ENCODE measurements around the gene NLGN4Y.
"Not testable (repeated sequence)": the region's sequence is repeated elsewhere in the genome, so short reads cannot be mapped to it uniquely, and the experiment has no call there.

The NLGN4Y gene

GRCh38 chrY:14850734-14851133 is 326.4 kb downstream of the NLGN4Y start:
- no peak overlapping the region for H3K27ac ChIP-seq (ENCODE audit: low read length)
- no peak overlapping the region for H3K4me3 ChIP-seq (ENCODE audit: low read length)
- H3K27me3 ChIP-seq (ENCODE audit: control insufficient read depth, insufficient read depth, low read length): no peaks in the 10 kb centered on the region
- H3K36me3 ChIP-seq (ENCODE audit: control insufficient read depth, low read depth, low read length): no peaks in the 10 kb centered on the region
- no peak overlapping the region for H3K9ac ChIP-seq (ENCODE audit: low read length)
- H3K9me3 ChIP-seq (ENCODE audit: control insufficient read depth, low read depth, low read length): no peaks in the 10 kb centered on the region
- no peaks in the 10 kb centered on the region for H3K4me1 ChIP-seq (ENCODE audit: control insufficient read depth, low read depth, low read length)

DNA sequence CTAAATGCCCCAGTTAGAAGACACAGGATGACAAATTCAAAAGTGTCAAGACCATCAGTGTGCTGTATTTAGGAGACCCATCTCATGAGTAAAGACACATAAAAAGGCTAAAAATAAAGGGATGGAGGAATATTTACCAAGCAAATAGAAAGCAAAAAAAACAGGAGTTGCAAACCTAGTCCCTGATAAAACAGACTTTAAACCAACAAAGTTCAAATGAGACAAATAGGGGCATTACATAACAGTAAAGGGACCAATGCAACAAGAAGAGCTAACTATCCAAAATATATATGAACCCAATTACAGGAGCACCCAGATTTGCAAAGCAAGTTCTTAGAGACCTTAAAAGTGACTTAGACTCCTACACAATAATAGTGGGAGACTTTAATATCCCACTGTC is 336.1 kb downstream of the NLGN4Y start:
- H3K9me3 ChIP-seq (ENCODE audit: control insufficient read depth, low read depth, low read length): no peaks in the 10 kb centered on the region
- no peaks in the 10 kb centered on the region for H3K27me3 ChIP-seq (ENCODE audit: control insufficient read depth, insufficient read depth, low read length)
- no peak overlapping the region for H3K9ac ChIP-seq (ENCODE audit: low read length)
- H3K4me3 ChIP-seq (ENCODE audit: low read length): no peak overlapping the region
- H3K4me1 ChIP-seq (ENCODE audit: control insufficient read depth, low read depth, low read length): no peaks in the 10 kb centered on the region
- no peak overlapping the region for H3K27ac ChIP-seq (ENCODE audit: low read length)
- H3K36me3 ChIP-seq (ENCODE audit: control insufficient read depth, low read depth, low read length): no peaks in the 10 kb centered on the region

- H3K27me3 ChIP-seq (ENCODE audit: control insufficient read depth, insufficient read depth, low read length); H3K4me1 ChIP-seq (ENCODE audit: control insufficient read depth, low read depth, low read length); H3K9me3 ChIP-seq (ENCODE audit: control insufficient read depth, low read depth, low read length); H3K36me3 ChIP-seq (ENCODE audit: control insufficient read depth, low read depth, low read length); H3K4me3 ChIP-seq (ENCODE audit: low read length); H3K9ac ChIP-seq (ENCODE audit: low read length); H3K27ac ChIP-seq (ENCODE audit: low read length): not testable (repeated sequence)
Observed at GRCh38 chrY:14861033-14861432, 336.7 kb downstream of the NLGN4Y start.

DNA sequence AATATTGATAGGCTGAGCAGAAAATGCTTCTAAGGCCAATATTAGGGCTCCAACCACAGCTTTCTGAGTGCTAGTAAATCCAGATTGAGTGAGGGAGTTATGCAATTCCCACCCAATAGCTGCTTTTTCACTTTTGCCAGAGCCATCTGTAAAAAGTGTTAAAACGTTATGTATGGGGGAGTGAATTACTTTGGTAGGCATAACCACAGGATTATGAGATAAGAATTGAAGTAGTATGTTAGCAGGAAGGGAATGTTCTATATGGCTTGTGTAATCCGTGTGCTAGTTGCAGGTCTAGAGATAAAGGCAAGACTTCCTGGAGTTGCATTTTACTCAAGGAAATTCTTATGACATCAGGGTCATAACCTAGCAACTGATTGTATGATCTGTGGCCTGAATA is 347.6 kb downstream of the NLGN4Y start:
- no peak overlapping the region for H3K9ac ChIP-seq (ENCODE audit: low read length)
- H3K4me3 ChIP-seq (ENCODE audit: low read length): no peak overlapping the region
- no peaks in the 10 kb centered on the region for H3K9me3 ChIP-seq (ENCODE audit: control insufficient read depth, low read depth, low read length)
- no peaks in the 10 kb centered on the region for H3K27me3 ChIP-seq (ENCODE audit: control insufficient read depth, insufficient read depth, low read length)
- H3K36me3 ChIP-seq (ENCODE audit: control insufficient read depth, low read depth, low read length): no peaks in the 10 kb centered on the region
- H3K4me1 ChIP-seq (ENCODE audit: control insufficient read depth, low read depth, low read length): no peaks in the 10 kb centered on the region
- no peak overlapping the region for H3K27ac ChIP-seq (ENCODE audit: low read length)

Measured in iPS-18a (cell line).